CD4-positive, alpha-beta T cell (primary cell): ENCODE results near the gene DENND6B. TPM values are rescaled to one million over a fixed set of nuclear protein-coding genes. Genes with fewer than 3 reads are reported as not detected.

Source experiments
- ATAC-seq: fragments of 200-7000 bp; cut with Tn5 transposase; one replicate; pipeline ENCODE4 v1.10.0; 2022; ENCODE audit warnings: mild to moderate bottlenecking; ENCODE audit not compliant: poor library complexity
- CTCF ChIA-PET: fragments of 350-600 bp; sonication (Branson Sonifier 250); formaldehyde crosslinking; loops from one replicate; lab custom pipeline; 2021; ENCODE audit warnings: antibody characterized with exemption, inconsistent platforms; lab: Charles Lee
- POLR2A ChIA-PET: fragments of 350-600 bp; sonication (Branson Sonifier 250); formaldehyde crosslinking; loops from one replicate; lab custom pipeline; 2021; ENCODE audit warnings: antibody characterized with exemption, inconsistent platforms; lab: Charles Lee
- DNase-seq, 14 experiments: peaks; one replicate each; pipeline ENCODE4 v3.0.0-alpha.2; 2013 to 2020; ENCODE audit warnings: mixed read lengths in 2 of 14
- H3K27ac ChIP-seq, 2 donors: one replicate each; pipeline versions ENCODE4 v1.5.1 to v1.7.0; 2013; ENCODE audit warnings: low read length in 2 of 2, low read depth in 1 of 2, mild to moderate bottlenecking in 1 of 2
- H3K27me3 ChIP-seq, 2 experiments: 1 replicate in 1 of 2; 2 replicates in 1 of 2; pipeline versions ENCODE4 v1.6.1 to v1.7.0; 2013; ENCODE audit warnings: low read length in 2 of 2, control low read depth in 1 of 2, mild to moderate bottlenecking in 1 of 2, moderate library complexity in 1 of 2; ENCODE audit not compliant: insufficient read depth in 2 of 2, control insufficient read depth in 1 of 2
- H3K36me3 ChIP-seq: one replicate; pipeline ENCODE4 v1.6.1; 2013; ENCODE audit warnings: low read length, control low read depth; ENCODE audit not compliant: insufficient read depth
- H3K4me1 ChIP-seq: one replicate; pipeline ENCODE4 v1.6.1; 2013; ENCODE audit warnings: low read length, control low read depth; ENCODE audit not compliant: insufficient read depth
- H3K4me3 ChIP-seq: one replicate; pipeline ENCODE4 v1.5.1; 2013; ENCODE audit warnings: mild to moderate bottlenecking, low read length, moderate library complexity
- H3K9me3 ChIP-seq, 2 experiments: 1 replicate in 1 of 2; 2 replicates in 1 of 2; pipeline versions ENCODE4 v1.6.1 to v1.7.0; 2013; ENCODE audit warnings: low read length in 2 of 2, mild to moderate bottlenecking in 2 of 2, control low read depth in 1 of 2, moderate library complexity in 1 of 2; ENCODE audit not compliant: control insufficient read depth in 1 of 2, insufficient read depth in 1 of 2
- H3K27ac Mint-ChIP-seq: one replicate; pipeline ENCODE4 v1.8.0; 2020; ENCODE audit warnings: mixed read lengths
- H3K27me3 Mint-ChIP-seq: one replicate; pipeline ENCODE4 v1.8.0; 2021; ENCODE audit warnings: mixed read lengths
- H3K36me3 Mint-ChIP-seq: one replicate; pipeline ENCODE4 v1.8.0; 2021; ENCODE audit warnings: low read depth, mixed read lengths
- H3K4me1 Mint-ChIP-seq: one replicate; pipeline ENCODE4 v1.8.0; 2021; ENCODE audit warnings: low read depth, mixed read lengths
- H3K4me3 Mint-ChIP-seq: one replicate; pipeline ENCODE4 v1.8.0; 2020; ENCODE audit warnings: mild to moderate bottlenecking, mixed read lengths
- H3K9me3 Mint-ChIP-seq: one replicate; pipeline ENCODE4 v1.8.0; 2020; ENCODE audit warnings: mixed read lengths
- intact Hi-C, 2 experiments: fragments of 100-400 bp; cut with DNase I in 1 of 2; cut with micrococcal nuclease in 1 of 2; formaldehyde crosslinking; loops; one replicate each; pipeline versions ENCODE4 v1.15.1 to v1.9.0; 2023 to 2025; cut with DNase I, micrococcal nuclease
- total RNA-seq, 174 experiments: library from RNA in 2 of 174; stranded (reverse) in 2 of 174; gene quantifications; one replicate each; pipeline ENCODE4 v1.2.3 and lab custom pipeline; 2021 to 2026
- TF ChIP-seq, protein P1 (sequence below): fragments of 200-600 bp; IDR thresholded peaks from one replicate; pipeline ENCODE4 v1.8.0; 2022; ENCODE audit warnings: antibody characterized with exemption, mild to moderate bottlenecking

The DENND6B gene
- total RNA-seq, 2 experiments from 2014 or later: 1.8 to 1.9 TPM

DNA sequence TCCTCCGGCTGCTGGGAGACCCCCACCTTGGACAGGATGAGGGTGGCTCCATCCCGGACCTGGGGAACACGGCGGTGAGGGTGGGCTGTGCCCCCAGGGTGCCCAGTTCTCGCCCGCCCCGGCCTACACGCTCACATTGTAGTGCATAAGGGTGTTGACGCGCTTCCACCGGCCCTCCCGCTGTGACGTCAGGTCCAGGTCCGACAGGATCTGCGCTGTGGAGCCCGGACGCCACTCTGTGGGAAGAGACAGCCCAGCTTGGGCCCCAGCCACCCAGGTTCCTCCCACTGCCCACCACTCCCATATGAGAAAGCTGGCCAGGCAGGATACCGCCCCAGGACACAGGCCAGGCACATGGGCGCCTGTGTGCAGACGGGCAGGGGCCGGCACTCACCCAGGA, 48.4 kb downstream of the DENND6B start:
- Mint-ChIP-seq H3K27me3 (no peaks in the 10 kb centered on the region), H3K9me3 (no peaks in the 10 kb centered on the region), H3K4me3 (no peak overlapping the region), H3K27ac (no peak overlapping the region), H3K36me3 (no peaks in the 10 kb centered on the region), H3K4me1 (peaks cover 7% of the 10 kb centered on the region)
- Histone ChIP-seq H3K4me3 (no peak overlapping the region), H3K36me3 (no peaks in the 10 kb centered on the region), H3K27ac (no peak overlapping the region), H3K9me3 (peaks cover 0 to 15% of the 10 kb centered on the region in 2 experiments), H3K27me3 (no peaks in the 10 kb centered on the region), H3K4me1 (peaks cover 4% of the 10 kb centered on the region)
- ChIA-PET POLR2A (no interaction called here), CTCF (interaction anchor here (1.5 kb wide), 1 partner anchor 64 kb away, joined by 3 read pairs; no protein-coding TSS in a partner anchor)
- TF ChIP-seq, protein P1, sequence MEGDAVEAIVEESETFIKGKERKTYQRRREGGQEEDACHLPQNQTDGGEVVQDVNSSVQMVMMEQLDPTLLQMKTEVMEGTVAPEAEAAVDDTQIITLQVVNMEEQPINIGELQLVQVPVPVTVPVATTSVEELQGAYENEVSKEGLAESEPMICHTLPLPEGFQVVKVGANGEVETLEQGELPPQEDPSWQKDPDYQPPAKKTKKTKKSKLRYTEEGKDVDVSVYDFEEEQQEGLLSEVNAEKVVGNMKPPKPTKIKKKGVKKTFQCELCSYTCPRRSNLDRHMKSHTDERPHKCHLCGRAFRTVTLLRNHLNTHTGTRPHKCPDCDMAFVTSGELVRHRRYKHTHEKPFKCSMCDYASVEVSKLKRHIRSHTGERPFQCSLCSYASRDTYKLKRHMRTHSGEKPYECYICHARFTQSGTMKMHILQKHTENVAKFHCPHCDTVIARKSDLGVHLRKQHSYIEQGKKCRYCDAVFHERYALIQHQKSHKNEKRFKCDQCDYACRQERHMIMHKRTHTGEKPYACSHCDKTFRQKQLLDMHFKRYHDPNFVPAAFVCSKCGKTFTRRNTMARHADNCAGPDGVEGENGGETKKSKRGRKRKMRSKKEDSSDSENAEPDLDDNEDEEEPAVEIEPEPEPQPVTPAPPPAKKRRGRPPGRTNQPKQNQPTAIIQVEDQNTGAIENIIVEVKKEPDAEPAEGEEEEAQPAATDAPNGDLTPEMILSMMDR: no peak
- ATAC-seq (no peak), DNase-seq (no peak)
- intact Hi-C loops: loop anchor here (5.0 to 10.0 kb wide), 2 partner anchors 49 to 336 kb away; partner anchors contain the start of gene DENND6B (in 1 of the 2)

DNA sequence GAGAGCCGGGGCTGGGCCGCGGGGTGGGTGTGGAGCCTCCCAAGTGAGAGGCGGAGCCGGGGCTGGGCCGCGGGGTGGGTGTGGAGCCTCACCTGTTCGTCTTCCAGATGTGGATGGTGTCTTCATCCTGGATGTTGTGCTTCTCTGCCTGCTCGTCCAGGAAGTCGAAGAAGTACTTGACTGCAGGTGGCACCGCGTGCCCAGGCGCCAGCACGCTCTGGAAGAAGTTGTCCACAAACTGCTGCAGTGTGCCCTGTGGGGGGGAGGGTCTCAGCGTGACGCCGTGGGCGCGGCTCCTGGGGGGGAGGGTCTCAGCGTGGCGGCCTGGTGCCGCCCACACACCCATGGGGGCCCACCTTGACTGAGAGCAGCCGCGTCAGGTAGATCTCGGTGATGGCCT, 49.1 kb downstream of the DENND6B start:
- H3K4me3 Mint-ChIP-seq: no peak overlapping the region
- peaks cover 4% of the 10 kb centered on the region for H3K4me1 ChIP-seq
- no peak overlapping the region for H3K27ac ChIP-seq
- no peaks in the 10 kb centered on the region for H3K27me3 ChIP-seq
- H3K9me3 ChIP-seq: peaks cover 0 to 15% of the 10 kb centered on the region in 2 experiments
- H3K36me3 ChIP-seq: no peaks in the 10 kb centered on the region
- POLR2A ChIA-PET: no interaction called here
- H3K4me1 Mint-ChIP-seq: peaks cover 7% of the 10 kb centered on the region
- CTCF ChIA-PET: no interaction called here
- ATAC-seq (no peak), DNase-seq (no peak)
- H3K4me3 ChIP-seq: no peak overlapping the region
- intact Hi-C loops: loop anchor here (5.0 to 10.0 kb wide), 2 partner anchors 50 to 337 kb away; partner anchors contain the start of gene DENND6B (in 1 of the 2)
- H3K36me3 Mint-ChIP-seq: no peaks in the 10 kb centered on the region
- H3K27ac Mint-ChIP-seq: no peak overlapping the region
- no peaks in the 10 kb centered on the region for H3K9me3 Mint-ChIP-seq
- TF ChIP-seq, protein P1: no peak
- no peaks in the 10 kb centered on the region for H3K27me3 Mint-ChIP-seq

DNA sequence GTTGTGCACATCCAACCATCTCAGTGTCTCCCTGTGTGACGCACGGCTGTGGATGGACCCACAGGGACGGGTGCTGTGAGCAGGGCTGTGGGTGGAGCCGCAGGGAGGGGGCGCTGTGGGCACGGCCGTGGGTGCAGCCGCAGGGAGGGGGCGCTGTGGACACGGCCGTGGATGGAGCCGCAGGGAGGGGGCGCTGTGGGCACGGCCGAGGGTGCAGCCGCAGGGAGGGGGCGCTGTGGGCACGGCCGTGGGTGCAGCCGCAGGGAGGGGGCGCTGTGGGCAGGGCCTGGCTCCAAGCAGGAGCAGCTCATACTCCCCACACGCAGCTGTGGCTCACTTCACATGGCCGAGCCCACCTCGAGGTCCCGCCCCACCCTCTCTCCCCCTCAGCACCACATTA, 50.7 kb downstream of the DENND6B start:
- CTCF ChIA-PET: interaction anchor here (0.6 to 2.1 kb wide), 18 partner anchors 18 to 344 kb away, joined by 3 to 14 read pairs (median 3); partner anchors contain the start of genes DENND6B, PPP6R2, SCO2 and TUBGCP6
- peak in 7 of 14 experiments; percentile 11 to 84 (median 58) for DNase-seq
- peaks cover 0 to 15% of the 10 kb centered on the region in 2 experiments for H3K9me3 ChIP-seq
- intact Hi-C loops: loop anchor here (5.0 to 10.0 kb wide), 2 partner anchors 51 to 339 kb away; partner anchors contain the start of gene DENND6B (in 1 of the 2)
- H3K36me3 ChIP-seq: no peaks in the 10 kb centered on the region
- peaks cover 7% of the 10 kb centered on the region for H3K4me1 Mint-ChIP-seq
- TF ChIP-seq, protein P1: no peak
- H3K27ac ChIP-seq: no peak overlapping the region
- no peak overlapping the region for H3K27ac Mint-ChIP-seq
- peaks cover 15% of the 10 kb centered on the region for H3K4me1 ChIP-seq
- no peaks in the 10 kb centered on the region for H3K27me3 ChIP-seq
- H3K27me3 Mint-ChIP-seq: no peaks in the 10 kb centered on the region
- H3K9me3 Mint-ChIP-seq: no peaks in the 10 kb centered on the region
- no peak overlapping the region for H3K4me3 ChIP-seq
- no peaks in the 10 kb centered on the region for H3K36me3 Mint-ChIP-seq
- no peak overlapping the region for H3K4me3 Mint-ChIP-seq
- POLR2A ChIA-PET: no interaction called here
- peak; percentile 73 for ATAC-seq
